Cardiac muscle cell (in vitro differentiated cells and primary cell): ENCODE data around the gene PID1. TPM values are rescaled to one million over a fixed set of nuclear protein-coding genes. Genes with fewer than 3 reads are reported as not detected.

Experiments used
- DNase-seq, 2 donors: peaks; one replicate each; pipeline versions ENCODE4 v3.0.0 to v3.0.0-alpha.2; 2010 to 2017; ENCODE audit warnings: low read depth in 1 of 2, low spot score in 1 of 2
- H3K27ac ChIP-seq: fragments of 200-600 bp; sonication (generic); 2 replicates; pipeline ENCODE4 v1.5.1; 2016
- H3K27me3 ChIP-seq: fragments of 200-600 bp; sonication (generic); 2 replicates; pipeline ENCODE4 v1.6.0; 2016; ENCODE audit warnings: control low read depth
- H3K36me3 ChIP-seq: fragments of 200-600 bp; sonication (generic); 2 replicates; pipeline ENCODE4 v1.5.1; 2016; ENCODE audit warnings: control low read depth
- H3K4me1 ChIP-seq: fragments of 200-600 bp; sonication (generic); 2 replicates; pipeline ENCODE4 v1.8.1; 2017; ENCODE audit warnings: low read depth, mild to moderate bottlenecking, mixed run types
- H3K4me3 ChIP-seq: fragments of 200-600 bp; sonication (generic); 2 replicates; pipeline ENCODE4 v1.5.1; 2016; ENCODE audit warnings: mild to moderate bottlenecking
- H3K9me3 ChIP-seq: fragments of 200-600 bp; sonication (generic); 2 replicates; pipeline ENCODE4 v1.5.1; 2017; ENCODE audit warnings: low read depth, mild to moderate bottlenecking, control low read depth
- CTCF ChIP-seq: IDR thresholded peaks from 2 replicates; pipeline ENCODE4 v1.5.1; 2012; ENCODE audit warnings: low read depth, mild to moderate bottlenecking, low read length
- polyA plus RNA-seq: library from polyadenylated mRNA; unstranded; fragments of >200 nt; fragmentation: Nextera tagmentation; extraction: Ambion mirVana; gene quantifications from 2 replicates; pipeline ENCODE4 v1.2.1, GENCODE V29; 2016
- total RNA-seq: library from RNA; depleted of rRNA; stranded (reverse); fragments of >200 nt; gene quantifications from 2 replicates; pipeline ENCODE4 v1.2.3, GENCODE V29; 2016

PID1 gene
- total and polyA plus RNA-seq, 2 experiments from 2014 or later, result 0.42 to 0.43 TPM

- DNase-seq, result peak in 1 of 2 donors; percentile 31
- no peak for TF ChIP-seq CTCF
- Histone ChIP-seq H3K4me3 (no peak overlapping the region), H3K27me3 (peaks cover 34% of the 10 kb centered on the region), H3K9me3 (no peaks in the 10 kb centered on the region), H3K4me1 (no peaks in the 10 kb centered on the region), H3K36me3 (no peaks in the 10 kb centered on the region), H3K27ac (no peak overlapping the region)
These were observed 1.1 kb downstream of the PID1 start for GRCh38 chr2:229269941-229270340.

GRCh38 chr2:229269146-229269545 is 1.9 kb downstream of the PID1 start:
- Histone ChIP-seq H3K4me1 (no peaks in the 10 kb centered on the region), H3K27me3 (peaks cover 34% of the 10 kb centered on the region), H3K36me3 (no peaks in the 10 kb centered on the region), H3K4me3 (no peak overlapping the region), H3K27ac (no peak overlapping the region), H3K9me3 (no peaks in the 10 kb centered on the region)
- no peak for DNase-seq
- TF ChIP-seq CTCF, result no peak

GRCh38 chr2:229268626-229269025 is 2.5 kb downstream of the PID1 start:
- Histone ChIP-seq H3K9me3 (no peaks in the 10 kb centered on the region), H3K4me3 (no peak overlapping the region), H3K27ac (no peak overlapping the region), H3K27me3 (peaks cover 34% of the 10 kb centered on the region), H3K4me1 (no peaks in the 10 kb centered on the region), H3K36me3 (no peaks in the 10 kb centered on the region)
- no peak for DNase-seq
- TF ChIP-seq CTCF, result no peak

GRCh38 chr2:229267080-229267479 is 4.0 kb downstream of the PID1 start:
- no peak for DNase-seq
- no peak overlapping the region for H3K27ac ChIP-seq
- peaks cover 33% of the 10 kb centered on the region for H3K27me3 ChIP-seq
- no peaks in the 10 kb centered on the region for H3K9me3 ChIP-seq
- H3K4me1 ChIP-seq, result no peaks in the 10 kb centered on the region
- H3K36me3 ChIP-seq, result no peaks in the 10 kb centered on the region
- H3K4me3 ChIP-seq, result no peak overlapping the region
- no peak for TF ChIP-seq CTCF

- Histone ChIP-seq H3K4me3 (no peak overlapping the region), H3K36me3 (no peaks in the 10 kb centered on the region), H3K9me3 (no peaks in the 10 kb centered on the region), H3K27ac (no peak overlapping the region), H3K4me1 (no peaks in the 10 kb centered on the region), H3K27me3 (peaks cover 22% of the 10 kb centered on the region)
- peak in 1 of 2 donors; percentile 36 for DNase-seq
- no peak for TF ChIP-seq CTCF
These were observed 5.4 kb downstream of the PID1 start for GRCh38 chr2:229265727-229266126.

- Histone ChIP-seq H3K4me3 (no peak overlapping the region), H3K27me3 (no peaks in the 10 kb centered on the region), H3K4me1 (no peaks in the 10 kb centered on the region), H3K36me3 (no peaks in the 10 kb centered on the region), H3K27ac (no peak overlapping the region), H3K9me3 (no peaks in the 10 kb centered on the region)
- no peak for TF ChIP-seq CTCF
- DNase-seq, result no peak
These were observed 9.5 kb downstream of the PID1 start for GRCh38 chr2:229261599-229261998.
